CD4-positive, CD25-positive, alpha-beta regulatory T cell (primary cell): ENCODE results near the gene IQCB1. TPM values are rescaled to one million over a fixed set of nuclear protein-coding genes. Genes with fewer than 3 reads are reported as not detected.
"Not testable (repeated sequence)": the region's sequence is repeated elsewhere in the genome, so short reads cannot be mapped to it uniquely, and the experiment has no call there.

Experiments used
- ATAC-seq, 2 donors: fragments of 150-1000 bp; cut with Tn5 transposase; one replicate each; pipeline ENCODE4 v1.10.0; 2021; ENCODE audit warnings: low read depth in 2 of 2, moderate number of reproducible peaks in 2 of 2, moderate library complexity in 1 of 2
- DNase-seq, 3 donors: peaks; one replicate each; pipeline versions ENCODE4 v3.0.0 to v3.0.0-alpha.2; 2012 to 2022; ENCODE audit warnings: mixed read lengths in 1 of 3
- H3K27ac ChIP-seq: one replicate; pipeline ENCODE4 v1.7.0; 2013; ENCODE audit warnings: mild to moderate bottlenecking, low read length; ENCODE audit not compliant: insufficient read depth, poor library complexity, severe bottlenecking
- H3K27me3 ChIP-seq: one replicate; pipeline ENCODE4 v1.7.0; 2013; ENCODE audit warnings: low read length; ENCODE audit not compliant: control insufficient read depth, insufficient read depth
- H3K36me3 ChIP-seq: one replicate; pipeline ENCODE4 v1.7.0; 2013; ENCODE audit warnings: mild to moderate bottlenecking, low read length, moderate library complexity; ENCODE audit not compliant: control insufficient read depth, insufficient read depth
- H3K4me1 ChIP-seq: 2 replicates; pipeline ENCODE4 v1.7.0; 2013; ENCODE audit warnings: mild to moderate bottlenecking, low read length; ENCODE audit not compliant: insufficient read depth, control insufficient read depth, poor library complexity, severe bottlenecking
- H3K4me3 ChIP-seq: one replicate; pipeline ENCODE4 v1.7.0; 2013; ENCODE audit warnings: low read depth, mild to moderate bottlenecking, low read length, moderate library complexity
- H3K9me3 ChIP-seq, 2 experiments: 1 replicate in 1 of 2; 2 replicates in 1 of 2; pipeline ENCODE4 v1.7.0; 2013; ENCODE audit warnings: low read length in 2 of 2, mild to moderate bottlenecking in 1 of 2, moderate library complexity in 1 of 2; ENCODE audit not compliant: control insufficient read depth in 2 of 2
- H3K27ac Mint-ChIP-seq, 3 donors: one replicate each; pipeline ENCODE4 v1.8.0; 2020 to 2022; ENCODE audit warnings: mild to moderate bottlenecking in 3 of 3, mixed read lengths in 3 of 3, moderate library complexity in 2 of 3
- H3K27me3 Mint-ChIP-seq: one replicate; pipeline ENCODE4 v1.8.0; 2022; ENCODE audit warnings: mild to moderate bottlenecking, mixed read lengths
- H3K36me3 Mint-ChIP-seq: one replicate; pipeline ENCODE4 v1.8.0; 2020; ENCODE audit warnings: mixed read lengths
- H3K4me1 Mint-ChIP-seq, 4 donors: one replicate each; pipeline ENCODE4 v1.8.0; 2020 to 2022; ENCODE audit warnings: mixed read lengths in 4 of 4, mild to moderate bottlenecking in 1 of 4
- H3K4me3 Mint-ChIP-seq, 4 donors: one replicate each; pipeline ENCODE4 v1.8.0; 2020 to 2022; ENCODE audit warnings: mild to moderate bottlenecking in 4 of 4, mixed read lengths in 4 of 4, moderate library complexity in 3 of 4
- H3K9me3 Mint-ChIP-seq, 7 donors: one replicate each; pipeline ENCODE4 v1.8.0; 2020 to 2022; ENCODE audit warnings: mixed read lengths in 7 of 7, mild to moderate bottlenecking in 3 of 7, moderate library complexity in 2 of 7
- polyA plus RNA-seq, 4 donors: library from polyadenylated mRNA; unstranded; fragments of 300-500 nt; fragmentation: Illumina TruSeq; gene quantifications; one replicate each; pipeline ENCODE4 v1.2.3, GENCODE V29; 2021
- total RNA-seq: library from RNA; stranded (reverse); gene quantifications from one replicate; pipeline ENCODE4 v1.2.3, GENCODE V29; 2022

IQCB1 gene
- total and polyA plus RNA-seq, 5 donors from 2014 or later: 16.2 to 46.8 (median 21.9) TPM

DNA sequence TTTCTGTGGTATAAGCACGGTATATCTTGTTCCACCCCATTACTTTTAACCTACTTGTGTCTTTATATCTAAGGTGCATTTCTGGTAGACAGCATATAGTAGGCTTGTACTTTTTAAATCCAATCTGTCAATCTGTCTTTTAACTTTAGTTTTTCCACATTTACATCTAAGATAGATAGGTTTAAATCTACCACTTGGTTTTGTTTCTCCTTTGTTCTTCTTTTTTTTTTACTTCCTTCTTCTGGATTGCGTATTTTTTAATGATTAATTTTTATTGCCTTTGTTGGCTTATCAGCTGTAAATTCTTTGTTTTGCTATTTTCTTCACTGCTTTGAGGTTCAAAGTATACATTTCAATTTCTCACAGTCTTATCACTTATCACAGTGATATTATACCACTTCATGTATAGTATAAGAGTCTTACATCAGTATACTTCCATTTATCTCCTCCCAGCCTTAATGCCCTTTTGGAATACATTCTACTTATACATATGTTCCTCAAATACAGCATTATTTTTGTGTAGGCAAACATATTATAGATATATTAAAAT is 31.0 kb downstream of the IQCB1 start:
- H3K27ac ChIP-seq: no peak overlapping the region
- no peaks in the 10 kb centered on the region for H3K27me3 ChIP-seq
- no peaks in the 10 kb centered on the region for H3K4me1 ChIP-seq
- H3K9me3 ChIP-seq: no peaks in the 10 kb centered on the region
- Mint-ChIP-seq H3K9me3 (no peaks in the 10 kb centered on the region), H3K36me3 (peaks cover 41% of the 10 kb centered on the region), H3K27me3 (no peaks in the 10 kb centered on the region), H3K4me3 (no peak overlapping the region), H3K27ac (no peak overlapping the region), H3K4me1 (peaks cover 0 to 15% (median 3%) of the 10 kb centered on the region in 4 donors)
- no peak overlapping the region for H3K4me3 ChIP-seq
- ATAC-seq: no peak
- no peak for DNase-seq
- H3K36me3 ChIP-seq: peaks cover 42% of the 10 kb centered on the region

DNA sequence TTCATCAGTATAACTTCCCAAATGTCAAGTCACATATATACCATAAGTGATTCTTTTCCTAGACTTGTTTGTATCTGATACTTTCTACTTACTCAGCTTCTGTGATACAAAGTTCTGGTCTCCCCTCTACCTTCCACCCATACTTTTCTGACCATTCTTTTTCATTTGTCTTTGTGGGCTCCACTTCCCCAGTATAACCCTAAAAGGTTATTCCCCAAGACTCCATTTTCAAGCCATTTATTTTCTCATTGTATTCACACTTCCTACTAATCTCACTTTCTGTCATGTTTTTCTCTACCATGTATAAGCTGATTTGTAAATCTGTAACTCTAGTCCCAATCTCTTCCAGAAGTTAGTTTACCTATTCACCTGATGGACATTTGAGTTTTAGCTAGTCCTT is 34.0 kb downstream of the IQCB1 start:
- no peaks in the 10 kb centered on the region for H3K4me1 ChIP-seq
- Mint-ChIP-seq H3K27ac (peak overlapping the region in 1 of 3 donors; percentile 6), H3K27me3 (no peaks in the 10 kb centered on the region), H3K4me1 (peaks cover 0 to 15% (median 6%) of the 10 kb centered on the region in 4 donors), H3K9me3 (no peaks in the 10 kb centered on the region), H3K4me3 (no peak overlapping the region), H3K36me3 (peaks cover 39% of the 10 kb centered on the region)
- no peaks in the 10 kb centered on the region for H3K9me3 ChIP-seq
- H3K36me3 ChIP-seq: peaks cover 30% of the 10 kb centered on the region
- H3K27me3 ChIP-seq: no peaks in the 10 kb centered on the region
- ATAC-seq (no peak), DNase-seq (no peak)
- H3K27ac ChIP-seq: no peak overlapping the region
- H3K4me3 ChIP-seq: no peak overlapping the region

DNA sequence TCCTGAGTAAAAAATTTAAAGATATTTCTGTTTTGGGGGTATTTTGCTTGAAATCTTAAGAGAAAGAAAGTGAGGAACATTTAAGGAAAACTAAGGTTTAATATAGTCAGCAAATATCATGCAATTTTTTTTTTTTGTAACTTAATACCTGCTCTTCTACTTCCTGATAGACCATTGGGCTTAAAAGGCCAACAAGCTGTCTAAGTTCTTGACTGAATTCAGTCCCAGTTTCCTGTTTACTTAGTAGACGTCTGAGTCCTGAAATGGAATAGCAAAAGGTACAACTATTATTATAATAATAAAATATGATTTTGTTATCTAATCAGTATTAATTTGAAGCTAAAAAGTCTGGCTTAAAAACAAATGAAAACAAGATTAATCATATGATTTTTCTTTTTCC is 37.9 kb downstream of the IQCB1 start:
- no peaks in the 10 kb centered on the region for H3K27me3 Mint-ChIP-seq
- DNase-seq (no peak), ATAC-seq (no peak)
- H3K27ac Mint-ChIP-seq: peak overlapping the region in 1 of 3 donors; percentile 17
- no peak overlapping the region for H3K4me3 ChIP-seq
- H3K36me3 ChIP-seq: peaks cover 19% of the 10 kb centered on the region
- peaks cover 0 to 8% (median 7%) of the 10 kb centered on the region in 4 donors for H3K4me1 Mint-ChIP-seq
- H3K4me1 ChIP-seq: no peaks in the 10 kb centered on the region
- H3K9me3 Mint-ChIP-seq: no peaks in the 10 kb centered on the region
- no peak overlapping the region for H3K4me3 Mint-ChIP-seq
- H3K27ac ChIP-seq: no peak overlapping the region
- peaks cover 34% of the 10 kb centered on the region for H3K36me3 Mint-ChIP-seq
- H3K9me3 ChIP-seq: no peaks in the 10 kb centered on the region
- no peaks in the 10 kb centered on the region for H3K27me3 ChIP-seq

DNA sequence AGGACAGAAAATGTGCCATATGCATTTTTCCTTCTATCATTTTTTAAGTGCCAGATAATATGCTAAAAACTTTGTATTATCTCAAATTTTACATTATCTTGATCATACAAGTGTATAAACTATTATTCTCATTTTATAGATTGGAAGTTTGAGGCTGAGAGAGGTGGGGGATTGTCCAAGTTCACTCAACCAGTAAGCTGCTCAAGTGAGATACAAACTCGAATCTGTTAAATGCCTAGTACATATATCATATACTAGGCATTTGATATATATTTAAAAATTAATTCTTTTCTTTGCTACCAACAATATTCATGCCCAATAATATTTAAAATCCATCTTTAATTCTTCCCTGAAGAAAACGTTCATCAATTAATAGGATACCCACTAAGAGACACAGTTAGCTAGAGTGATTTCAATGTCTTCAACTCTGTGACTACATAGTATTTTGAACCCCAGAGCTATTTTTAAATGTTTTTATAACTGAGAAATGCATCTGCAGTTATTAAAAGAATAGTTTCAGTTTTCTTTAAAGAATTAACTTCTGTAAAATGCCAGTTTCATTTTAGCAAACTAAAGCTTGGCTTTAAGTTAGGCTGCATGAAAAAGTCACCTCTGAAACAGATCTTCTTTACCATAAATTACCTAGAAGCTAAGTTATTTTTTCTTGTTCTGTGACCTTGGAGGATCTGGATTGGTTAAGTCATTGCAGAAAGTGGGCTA is 40.4 kb downstream of the IQCB1 start:
- no peak overlapping the region for H3K27ac Mint-ChIP-seq
- no peak overlapping the region for H3K4me3 Mint-ChIP-seq
- Histone ChIP-seq H3K9me3 (no peaks in the 10 kb centered on the region), H3K27ac (no peak overlapping the region), H3K27me3 (no peaks in the 10 kb centered on the region), H3K36me3 (peaks cover 24% of the 10 kb centered on the region), H3K4me3 (no peak overlapping the region), H3K4me1 (no peaks in the 10 kb centered on the region)
- peaks cover 0 to 6% (median 4%) of the 10 kb centered on the region in 4 donors for H3K4me1 Mint-ChIP-seq
- no peaks in the 10 kb centered on the region for H3K9me3 Mint-ChIP-seq
- H3K36me3 Mint-ChIP-seq: peaks cover 40% of the 10 kb centered on the region
- no peak for ATAC-seq
- H3K27me3 Mint-ChIP-seq: no peaks in the 10 kb centered on the region
- no peak for DNase-seq

DNA sequence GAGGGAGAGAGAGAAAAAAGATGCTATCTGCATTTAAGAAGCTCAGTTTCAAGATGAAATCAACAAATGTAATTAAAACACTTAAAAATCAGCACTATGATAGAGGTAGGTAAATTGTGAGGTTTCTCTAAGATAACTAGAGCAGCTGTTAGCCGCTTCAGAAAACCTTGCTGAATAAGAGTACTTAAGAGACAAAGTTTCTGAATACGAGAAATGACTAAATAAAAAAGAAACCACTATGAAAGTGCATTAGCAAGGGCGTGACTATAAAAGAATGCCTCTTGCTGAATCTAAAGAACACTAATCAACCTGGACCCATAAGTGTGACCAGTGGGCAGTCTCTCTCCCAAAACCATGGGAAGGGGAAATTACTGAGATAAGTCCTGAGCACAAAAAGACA is 41.8 kb downstream of the IQCB1 start:
- H3K4me3 Mint-ChIP-seq: no peak overlapping the region

DNA sequence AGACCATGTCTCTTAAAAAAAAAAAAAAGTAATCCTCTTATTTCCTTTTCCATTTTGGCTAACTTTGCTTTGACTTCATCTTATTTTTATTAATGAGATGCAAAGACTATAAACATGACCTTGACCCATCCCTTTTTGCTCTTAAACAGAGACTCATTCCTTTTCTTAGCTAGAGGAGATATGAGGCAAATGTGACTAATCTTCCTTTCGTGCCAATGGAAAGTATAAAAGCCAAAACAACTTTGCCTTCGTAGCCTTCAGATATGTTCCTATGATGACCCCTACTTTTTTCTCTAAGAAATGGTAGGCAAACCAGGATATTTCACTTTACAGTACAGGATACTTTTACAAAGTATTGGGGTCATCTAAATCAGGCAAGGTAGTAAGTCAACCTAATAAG is 48.4 kb downstream of the IQCB1 start:
- H3K27me3 ChIP-seq: no peaks in the 10 kb centered on the region
- no peak overlapping the region for H3K4me3 ChIP-seq
- DNase-seq (no peak), ATAC-seq (no peak)
- H3K36me3 Mint-ChIP-seq: peaks cover 50% of the 10 kb centered on the region
- H3K9me3 Mint-ChIP-seq: no peaks in the 10 kb centered on the region
- no peak overlapping the region for H3K4me3 Mint-ChIP-seq
- H3K27ac ChIP-seq: no peak overlapping the region
- H3K4me1 Mint-ChIP-seq: peaks cover 0 to 5% (median 0%) of the 10 kb centered on the region in 4 donors
- H3K36me3 ChIP-seq: peaks cover 50% of the 10 kb centered on the region
- H3K9me3 ChIP-seq: no peaks in the 10 kb centered on the region
- no peaks in the 10 kb centered on the region for H3K27me3 Mint-ChIP-seq
- H3K27ac Mint-ChIP-seq: peak overlapping the region in 1 of 3 donors; percentile 78
- H3K4me1 ChIP-seq: no peaks in the 10 kb centered on the region

More for the DNA sequence above, 41.8 kb downstream of the IQCB1 start:
- Histone ChIP-seq H3K27me3 (no peaks in the 10 kb centered on the region), H3K36me3 (peaks cover 35% of the 10 kb centered on the region), H3K4me3 (no peak overlapping the region), H3K9me3 (no peaks in the 10 kb centered on the region), H3K4me1 (no peaks in the 10 kb centered on the region), H3K27ac (no peak overlapping the region)
- H3K36me3 Mint-ChIP-seq: peaks cover 51% of the 10 kb centered on the region
- H3K9me3 Mint-ChIP-seq: no peaks in the 10 kb centered on the region
- no peak for DNase-seq
- H3K4me1 Mint-ChIP-seq: peaks cover 0 to 6% (median 4%) of the 10 kb centered on the region in 4 donors
- H3K27me3 Mint-ChIP-seq: no peaks in the 10 kb centered on the region
- ATAC-seq: no peak
- H3K27ac Mint-ChIP-seq: peak overlapping the region in 1 of 3 donors; percentile 34

DNA sequence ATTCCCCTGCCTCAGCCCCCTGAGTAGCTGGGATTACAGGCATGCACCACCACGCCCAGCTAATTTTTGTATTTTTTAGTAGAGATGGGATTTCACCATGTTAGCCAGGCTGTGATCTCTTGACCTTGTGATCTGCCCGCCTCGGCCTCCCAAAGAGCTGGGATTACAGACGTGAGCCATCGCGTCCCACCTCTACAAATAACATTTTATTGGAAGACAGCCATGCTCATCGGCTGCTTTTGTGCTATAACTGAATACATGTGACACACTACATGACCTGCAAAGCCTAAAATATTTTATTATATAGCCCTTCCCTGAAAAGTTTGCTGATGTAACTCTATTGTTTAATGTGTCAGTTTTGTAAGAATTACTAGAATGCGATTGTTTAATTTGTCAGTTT is 52.1 kb downstream of the IQCB1 start:
- not testable (repeated sequence) for H3K4me1 ChIP-seq, H3K4me1 Mint-ChIP-seq, H3K4me3 ChIP-seq, ATAC-seq, DNase-seq, H3K27me3 Mint-ChIP-seq, H3K27me3 ChIP-seq, H3K27ac ChIP-seq, H3K9me3 Mint-ChIP-seq, H3K27ac Mint-ChIP-seq, H3K9me3 ChIP-seq, H3K4me3 Mint-ChIP-seq
- H3K36me3 ChIP-seq: peaks cover 53% of the 10 kb centered on the region
- H3K36me3 Mint-ChIP-seq: peaks cover 59% of the 10 kb centered on the region

DNA sequence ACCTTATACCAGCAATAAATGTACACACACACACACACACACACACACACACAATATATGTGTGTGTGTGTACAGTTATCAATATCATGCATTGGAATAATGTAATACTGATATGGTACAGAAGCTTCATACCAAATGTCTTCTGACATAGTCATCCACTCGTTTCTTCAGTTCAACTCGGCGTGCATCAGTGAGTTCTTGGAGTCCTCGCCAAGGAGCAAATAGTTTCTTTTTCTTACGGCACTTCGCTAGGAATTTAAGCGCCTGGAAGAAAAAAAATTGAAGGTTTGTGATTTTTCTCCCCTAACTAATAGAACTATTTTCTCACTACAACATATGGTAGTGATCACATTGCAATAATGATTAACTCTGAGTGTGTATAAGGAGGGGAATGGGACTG is 53.2 kb downstream of the IQCB1 start:
- H3K9me3 Mint-ChIP-seq: no peaks in the 10 kb centered on the region

More for the DNA sequence above, 53.2 kb downstream of the IQCB1 start:
- H3K9me3 ChIP-seq: no peaks in the 10 kb centered on the region
- no peak overlapping the region for H3K4me3 ChIP-seq
- Mint-ChIP-seq H3K27ac (no peak overlapping the region), H3K36me3 (peaks cover 60% of the 10 kb centered on the region), H3K4me3 (no peak overlapping the region), H3K27me3 (no peaks in the 10 kb centered on the region), H3K4me1 (no peaks in the 10 kb centered on the region)
- no peaks in the 10 kb centered on the region for H3K27me3 ChIP-seq
- no peaks in the 10 kb centered on the region for H3K4me1 ChIP-seq
- no peak for ATAC-seq
- DNase-seq: no peak
- H3K36me3 ChIP-seq: peaks cover 55% of the 10 kb centered on the region
- H3K27ac ChIP-seq: no peak overlapping the region
